Activated CD4-positive, alpha-beta T cell treated with anti-CD3 and anti-CD28 coated beads, Interleukin-2, Interleukin-6, amounts not matched to agents 100 ng/mL and 50 ng/mL, durations not matched to agents 16 hours and 8 hours (primary cell): ENCODE results near the gene CBS.
"Not testable (repeated sequence)": the region's sequence is repeated elsewhere in the genome, so short reads cannot be mapped to it uniquely, and the experiment has no call there.

Experiments
- DNase-seq: peaks from one replicate; pipeline ENCODE4 v3.0.0-alpha.2; 2020

CBS gene

DNA sequence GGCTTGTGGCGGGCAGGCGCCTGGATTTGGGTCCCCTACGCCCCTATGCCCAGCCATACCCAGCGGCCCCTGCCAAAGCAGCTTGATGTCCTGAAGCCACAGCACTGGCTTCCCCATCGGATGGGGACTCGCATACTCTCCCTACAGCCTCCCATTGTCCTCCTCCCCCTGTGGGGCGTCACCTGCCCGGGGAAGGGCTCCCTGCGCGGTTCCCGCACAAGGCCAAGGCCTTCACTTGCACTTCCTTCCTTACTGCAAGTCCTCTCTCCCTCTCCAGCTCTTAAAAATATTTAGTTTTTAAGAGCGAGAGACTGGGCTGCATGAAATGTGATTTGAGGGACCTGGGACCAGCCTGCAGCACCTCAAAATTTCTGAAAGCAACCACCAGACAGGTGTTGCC lies 8.9 kb downstream of the CBS start:
- DNase-seq, result not testable (repeated sequence)

GRCh38 chr21:43065991-43066390 lies 9.6 kb downstream of the CBS start:
- DNase-seq, result not testable (repeated sequence)

DNA sequence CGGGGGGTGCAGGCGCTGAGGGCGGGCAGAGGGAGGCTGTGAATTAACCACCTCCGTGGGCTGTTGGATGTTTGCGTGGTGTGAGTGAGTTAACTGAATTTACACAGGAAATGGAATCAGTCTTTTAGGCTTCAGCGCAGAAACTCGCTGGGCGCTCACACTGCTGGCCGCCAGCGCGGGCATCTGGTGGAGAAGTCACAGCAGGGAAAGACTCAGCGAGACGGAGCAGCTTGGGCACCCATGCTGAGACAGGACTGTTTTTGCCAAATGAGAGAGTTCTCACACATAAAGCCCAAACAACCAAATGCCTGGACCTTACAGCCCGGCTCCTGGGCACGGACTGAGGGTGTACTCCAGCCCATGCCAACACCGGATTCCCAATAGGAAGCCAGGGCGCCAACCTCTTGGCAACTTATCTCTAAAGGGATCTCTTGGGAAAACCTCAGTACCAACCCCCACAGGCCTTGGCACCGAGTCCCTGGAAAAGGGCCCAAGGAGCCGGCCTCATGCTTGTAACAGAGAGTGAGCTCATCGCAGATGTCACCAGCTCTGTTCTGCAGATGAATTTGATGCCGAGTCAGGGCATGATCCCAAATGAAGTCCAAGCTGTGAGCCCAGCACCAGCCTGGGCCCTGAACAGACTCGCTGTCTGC lies 11.2 kb downstream of the CBS start:
- DNase-seq, result not testable (repeated sequence)

GRCh38 chr21:43062955-43063664 lies 12.5 kb downstream of the CBS start:
- not testable (repeated sequence) for DNase-seq

- not testable (repeated sequence) for DNase-seq
Observed at GRCh38 chr21:43053112-43053511, 22.5 kb downstream of the CBS start.

DNA sequence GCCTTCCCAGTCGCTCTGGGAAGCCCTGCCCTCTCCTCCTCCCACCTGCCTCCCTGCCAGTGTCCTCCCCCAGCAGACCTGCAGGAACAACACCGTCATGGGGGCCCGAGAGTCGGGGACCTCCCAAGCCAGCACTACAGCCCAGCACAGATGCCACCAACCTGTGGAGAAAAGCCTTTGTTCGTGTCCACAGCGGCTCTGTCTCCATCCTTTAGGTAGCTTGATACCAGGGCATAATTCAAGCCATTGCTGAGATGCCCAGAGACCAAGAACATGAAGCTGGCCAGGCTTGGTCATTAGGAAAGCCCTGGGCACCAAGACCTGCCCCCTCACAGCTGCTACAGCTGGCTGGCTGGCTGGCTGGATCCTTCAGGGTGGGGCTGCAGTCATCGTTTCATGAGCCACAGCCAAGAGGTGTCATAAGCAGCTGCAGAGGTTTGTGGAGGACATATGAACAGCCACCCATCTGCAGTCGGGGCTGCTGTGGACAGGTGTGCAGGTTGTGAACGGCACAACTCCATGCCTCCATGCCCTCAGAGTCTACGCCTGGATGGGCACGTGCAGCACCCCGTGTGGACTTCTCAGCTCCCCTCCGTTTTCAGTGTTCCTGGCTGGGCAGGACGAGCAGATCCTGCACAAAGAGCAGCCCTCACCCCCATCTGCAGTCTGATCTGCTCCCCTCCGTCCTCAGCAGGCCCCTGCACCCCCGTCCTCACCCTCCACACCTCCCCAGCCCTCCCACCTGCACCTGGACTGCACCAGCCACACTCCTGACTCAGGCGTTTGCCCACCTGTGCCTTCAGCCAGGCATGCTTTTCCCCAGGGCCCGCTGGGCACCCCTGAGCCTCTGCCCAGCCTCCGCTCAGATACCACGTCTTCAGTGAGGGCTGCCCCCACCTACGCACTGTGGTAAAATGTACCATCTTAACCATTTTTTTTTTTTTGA lies 29.5 kb downstream of the CBS start:
- not testable (repeated sequence) for DNase-seq

GRCh38 chr21:43045165-43045875 lies 30.3 kb downstream of the CBS start:
- not testable (repeated sequence) for DNase-seq

GRCh38 chr21:43044547-43044946 lies 31.1 kb downstream of the CBS start:
- not testable (repeated sequence) for DNase-seq

DNA sequence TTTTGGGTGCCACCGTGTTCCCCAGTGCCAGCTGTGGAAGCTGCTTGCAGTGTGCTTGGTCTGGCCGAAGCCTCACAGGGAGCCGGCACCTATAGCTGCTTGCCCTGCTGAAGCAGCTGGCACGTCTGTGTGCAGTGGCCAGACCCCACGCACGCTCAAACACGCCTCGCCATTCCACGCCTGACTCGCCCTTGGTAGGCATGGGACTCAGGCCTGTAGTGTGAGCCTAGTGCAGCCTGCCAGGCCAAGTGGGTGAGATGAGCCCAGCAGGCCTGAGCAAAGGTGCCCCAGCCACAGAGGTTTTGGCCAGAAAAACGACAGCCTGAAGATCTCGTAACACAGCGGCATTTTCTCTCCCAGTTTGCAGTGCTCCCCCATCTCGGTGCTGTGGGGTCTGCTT lies 32.3 kb downstream of the CBS start:
- DNase-seq, result not testable (repeated sequence)

GRCh38 chr21:43042169-43042568 lies 33.5 kb downstream of the CBS start:
- not testable (repeated sequence) for DNase-seq

GRCh38 chr21:43038659-43039044 lies 37.0 kb downstream of the CBS start:
- not testable (repeated sequence) for DNase-seq

- DNase-seq, result not testable (repeated sequence)
Observed at GRCh38 chr21:43037918-43038658, 37.5 kb downstream of the CBS start.

DNA sequence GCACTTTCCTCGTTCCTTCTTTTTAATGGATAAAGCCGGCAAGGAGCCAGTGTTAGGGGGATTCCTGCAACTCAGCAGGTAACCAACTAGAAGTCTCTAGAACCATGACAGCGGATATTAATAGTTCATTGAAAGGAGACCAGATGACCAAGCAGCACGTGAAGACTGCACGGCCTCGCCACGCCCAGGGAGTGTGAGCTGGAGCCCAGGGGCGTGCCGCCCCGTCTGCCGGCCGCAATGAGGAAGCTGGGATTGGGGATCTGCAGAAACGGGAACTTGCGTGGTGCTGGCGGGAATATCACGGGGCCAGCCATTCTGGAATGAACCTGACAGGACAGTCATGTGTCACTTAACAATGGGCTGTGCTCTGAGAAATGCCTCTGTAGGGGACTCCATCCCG lies 38.7 kb downstream of the CBS start:
- DNase-seq, result not testable (repeated sequence)

- no peak for DNase-seq
Observed at GRCh38 chr21:43034826-43035225, 40.8 kb downstream of the CBS start.

- DNase-seq, result no peak
Observed at GRCh38 chr21:43034101-43034500, 41.5 kb downstream of the CBS start.

DNA sequence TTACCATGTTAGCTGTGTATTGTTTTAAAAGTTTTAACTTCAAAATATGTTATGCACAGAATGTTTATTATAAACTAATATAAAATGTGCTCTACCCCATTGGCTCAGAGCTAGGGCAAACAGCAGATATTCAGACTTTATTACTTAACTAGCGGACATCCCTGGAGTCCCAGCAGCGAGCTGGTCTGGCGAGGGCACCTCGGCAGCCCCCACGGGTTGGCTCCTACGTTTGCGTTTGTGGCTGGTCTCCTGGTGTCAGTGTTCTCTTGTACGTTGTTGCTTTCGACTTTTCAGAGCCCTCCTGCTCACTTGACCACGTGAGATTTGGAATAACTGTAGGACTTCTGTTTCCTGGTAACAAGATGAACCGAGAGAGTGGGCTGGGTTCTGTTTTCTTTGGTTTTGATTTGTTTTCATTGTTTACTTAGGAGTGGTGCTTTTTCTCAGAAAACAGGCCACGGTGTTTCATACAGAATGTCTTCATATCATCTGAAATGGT lies 44.5 kb downstream of the CBS start:
- no peak for DNase-seq

DNA sequence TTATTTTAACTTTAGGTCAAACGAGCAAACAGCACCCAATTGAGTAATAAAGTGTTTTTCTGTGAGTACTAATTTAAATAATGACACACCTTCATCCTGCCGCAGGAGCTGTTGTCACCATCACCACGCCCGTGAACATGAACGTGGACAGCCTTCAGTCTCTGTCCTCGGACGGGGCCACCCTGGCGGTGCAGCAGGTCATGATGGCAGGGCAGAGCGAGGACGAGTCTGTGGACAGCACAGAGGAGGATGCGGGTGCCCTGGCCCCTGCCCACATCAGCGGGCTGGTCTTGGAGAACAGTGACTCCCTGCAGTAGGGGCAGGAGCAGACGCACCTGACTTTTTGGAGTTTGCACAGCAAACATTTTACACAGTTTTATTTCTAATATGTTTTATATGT lies 45.9 kb downstream of the CBS start:
- DNase-seq, result no peak

GRCh38 chr21:43027846-43028731 lies 47.5 kb downstream of the CBS start:
- DNase-seq, result no peak

DNA sequence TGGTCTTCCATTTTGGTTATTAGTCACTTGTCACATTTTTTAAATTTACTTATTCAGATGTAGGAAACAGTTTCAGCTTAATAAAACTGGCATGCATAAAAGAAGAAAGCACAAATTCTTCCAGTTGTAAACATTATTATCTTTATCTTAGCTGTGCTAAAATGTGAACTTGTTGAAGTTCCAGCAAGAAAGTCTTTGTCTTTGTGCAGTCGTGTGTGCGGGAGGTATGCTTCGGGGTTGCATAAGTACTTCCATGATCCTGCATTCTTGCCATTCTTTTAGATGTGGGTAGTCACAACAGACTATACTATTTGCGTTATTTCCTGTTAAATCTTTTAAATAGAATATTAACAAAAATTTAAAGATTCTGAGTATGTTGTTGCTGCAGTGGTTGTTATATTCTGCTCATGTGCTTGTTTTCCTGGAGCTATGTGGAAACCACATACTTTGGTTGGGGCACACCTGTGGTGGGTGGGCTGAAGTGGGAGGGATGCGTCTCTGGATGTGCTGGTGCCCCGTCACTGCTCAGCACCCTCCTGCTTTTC lies 49.9 kb downstream of the CBS start:
- no peak for DNase-seq

- no peak for DNase-seq
Observed at GRCh38 chr21:43024439-43025136, 51.0 kb downstream of the CBS start.
